Uterus (tissue), 2 donors: ENCODE measurements around the gene ADGRE3.

Experiments
- CTCF ChIP-seq, 4 experiments: fragments of 200-600 bp in 2 of 4; fragments of 450-650 bp in 2 of 4; sonication (generic) in 2 of 4; IDR thresholded peaks; one replicate each; pipeline ENCODE4 v1.5.1; 2016 to 2019; ENCODE audit warnings: antibody characterized with exemption in 4 of 4, mild to moderate bottlenecking in 2 of 4, moderate library complexity in 1 of 4
- POLR2A ChIP-seq, 2 donors: fragments of 450-650 bp; IDR thresholded peaks; one replicate each; pipeline ENCODE4 v1.6.1; 2016; ENCODE audit warnings: antibody characterized with exemption in 2 of 2, mild to moderate bottlenecking in 1 of 2, moderate library complexity in 1 of 2

DNA sequence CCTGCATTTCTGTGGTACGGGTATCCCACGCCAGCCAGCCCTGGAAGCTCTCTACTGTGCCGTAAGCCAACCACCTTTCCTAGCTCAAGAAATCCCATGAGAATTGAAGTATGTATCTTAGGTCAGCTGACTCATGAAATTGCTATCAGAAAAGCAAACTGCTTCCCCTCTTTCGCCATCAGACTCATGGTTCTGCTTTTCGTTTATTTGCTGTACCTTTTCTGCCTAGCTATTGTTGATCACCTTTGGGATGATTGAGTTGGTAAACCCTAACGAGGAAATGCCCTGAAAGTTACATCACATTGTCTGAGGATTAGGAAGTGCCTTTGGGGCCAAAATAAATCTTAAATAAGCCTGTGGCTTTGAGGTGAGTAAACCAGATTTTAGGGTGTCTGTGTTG lies at the start of gene ADGRE3:
- no peak for TF ChIP-seq CTCF (IDR thresholded peaks at IDR 0.05)
- TF ChIP-seq POLR2A (IDR thresholded peaks at IDR 0.05): no peak
